HL-60/S4 treated with retinoic acid at 250 ng/mL for 4 days and 3 days (cell line): ENCODE data around the gene ARHGAP5.

Source experiments
- in situ Hi-C: fragments of 300-500 bp; cut with MboI; formaldehyde crosslinking; loops from 2 replicates; pipeline ENCODE4 v1.7.0; 2022; ENCODE audit warnings: low sequenced_read_pairs

Gene ARHGAP5

GRCh38 chr14:32205984-32206383, 128.9 kb downstream of the ARHGAP5 start:
- in situ Hi-C loops = no loop called here

- in situ Hi-C loops = no loop called here
Observed at GRCh38 chr14:32206552-32206951, 129.4 kb downstream of the ARHGAP5 start.

GRCh38 chr14:32208490-32208889, 131.4 kb downstream of the ARHGAP5 start:
- in situ Hi-C loops = no loop called here
